ENCODE results near the gene NCSTN.

DNA sequence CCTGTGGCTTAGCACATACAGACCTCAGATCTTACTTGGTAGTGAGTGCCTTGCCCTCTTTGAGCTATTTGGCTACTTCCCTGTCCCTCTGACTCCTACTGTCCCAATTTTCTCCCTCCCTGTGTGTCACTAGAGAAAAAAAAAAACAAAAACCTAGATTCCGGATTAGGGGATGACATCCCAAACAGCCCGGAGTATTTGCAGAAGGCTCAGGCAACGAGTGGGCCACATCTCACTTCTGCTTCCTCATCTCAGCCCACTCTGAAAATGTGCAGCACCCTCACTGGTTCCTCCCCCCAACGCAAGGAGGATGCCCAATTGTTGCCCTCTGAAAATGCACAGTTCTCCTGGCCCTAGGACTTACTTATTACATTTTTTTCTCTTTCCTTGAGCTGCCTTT is 28.6 kb downstream of the NCSTN start:
- TF ChIP-seq, protein P1, sequence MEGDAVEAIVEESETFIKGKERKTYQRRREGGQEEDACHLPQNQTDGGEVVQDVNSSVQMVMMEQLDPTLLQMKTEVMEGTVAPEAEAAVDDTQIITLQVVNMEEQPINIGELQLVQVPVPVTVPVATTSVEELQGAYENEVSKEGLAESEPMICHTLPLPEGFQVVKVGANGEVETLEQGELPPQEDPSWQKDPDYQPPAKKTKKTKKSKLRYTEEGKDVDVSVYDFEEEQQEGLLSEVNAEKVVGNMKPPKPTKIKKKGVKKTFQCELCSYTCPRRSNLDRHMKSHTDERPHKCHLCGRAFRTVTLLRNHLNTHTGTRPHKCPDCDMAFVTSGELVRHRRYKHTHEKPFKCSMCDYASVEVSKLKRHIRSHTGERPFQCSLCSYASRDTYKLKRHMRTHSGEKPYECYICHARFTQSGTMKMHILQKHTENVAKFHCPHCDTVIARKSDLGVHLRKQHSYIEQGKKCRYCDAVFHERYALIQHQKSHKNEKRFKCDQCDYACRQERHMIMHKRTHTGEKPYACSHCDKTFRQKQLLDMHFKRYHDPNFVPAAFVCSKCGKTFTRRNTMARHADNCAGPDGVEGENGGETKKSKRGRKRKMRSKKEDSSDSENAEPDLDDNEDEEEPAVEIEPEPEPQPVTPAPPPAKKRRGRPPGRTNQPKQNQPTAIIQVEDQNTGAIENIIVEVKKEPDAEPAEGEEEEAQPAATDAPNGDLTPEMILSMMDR (IDR thresholded peaks at IDR 0.05) = no peak
- TF ChIP-seq POLR2A (IDR thresholded peaks at IDR 0.05) = no peak

Measured in Peyer's patch (tissue), 4 donors.